ENCODE results near the gene OR2M5.

GRCh38 chr1:248098529-248098928 is 46.4 kb upstream of the OR2M5 start:
- TF ChIP-seq POLR2A (IDR thresholded peaks at IDR 0.05; ENCODE audit: low read length) (no peak), GATA1 (IDR thresholded peaks at IDR 0.05; ENCODE audit: low read depth, low read length) (no peak)

Measured in erythroblast (primary cell).